IMR-90 (cell line): ENCODE measurements around the gene KRT82. TPM values are rescaled to one million over a fixed set of nuclear protein-coding genes. Genes with fewer than 3 reads are reported as not detected.

ENCODE experiments used
- ATAC-seq: fragments of 200-7000 bp; cut with Tn5 transposase; 2 replicates; pipeline ENCODE4 v1.9.1; 2020; ENCODE audit warnings: low read depth, mild to moderate bottlenecking, moderate library complexity
- BruUV-seq: library from RNA; stranded (reverse); fragments of 400-500 nt; replicated peaks from 2 replicates; lab custom pipeline; 2021; lab: Mats Ljungman, UMichigan
- CTCF ChIA-PET: fragments of 300-600 bp; formaldehyde crosslinking; extraction: SDS; loops from one replicate; lab custom pipeline; 2021; ENCODE audit warnings: antibody characterized with exemption; lab: Yijun Ruan, JAX
- POLR2A ChIA-PET: fragments of 300-600 bp; sonication (Branson Sonifier 250); formaldehyde crosslinking; loops from one replicate; lab custom pipeline; 2022; ENCODE audit warnings: antibody characterized with exemption; ENCODE audit not compliant: unreplicated experiment; lab: Charles Lee
- DNase-seq: peaks from one replicate; pipeline ENCODE4 v3.0.0; 2013
- H2AFZ ChIP-seq: replicated peaks from 2 replicates; pipeline ENCODE3; 2013; ENCODE audit warnings: low read length, mild to moderate bottlenecking; ENCODE audit not compliant: poor library complexity
- H2AK5ac ChIP-seq: 2 replicates; pipeline ENCODE4 v1.6.1; 2013; ENCODE audit warnings: low read depth, low read length, inconsistent platforms
- H2AK9ac ChIP-seq: replicated peaks from 2 replicates; pipeline ENCODE3; 2013; ENCODE audit warnings: mild to moderate bottlenecking, low read depth, low read length, moderate library complexity; ENCODE audit not compliant: poor library complexity
- H2BK120ac ChIP-seq: 2 replicates; pipeline ENCODE4 v1.6.1; 2013; ENCODE audit warnings: low read depth, low read length, inconsistent platforms
- H2BK15ac ChIP-seq: 3 replicates; pipeline ENCODE4 v1.6.1; 2013; ENCODE audit warnings: low read depth, low read length, inconsistent platforms
- H2BK20ac ChIP-seq: 2 replicates; pipeline ENCODE4 v1.6.1; 2013; ENCODE audit warnings: low read depth, mild to moderate bottlenecking, inconsistent platforms, low read length, moderate library complexity
- H2BK5ac ChIP-seq: 2 replicates; pipeline ENCODE4 v1.6.1; 2013; ENCODE audit warnings: mild to moderate bottlenecking, low read depth, low read length, inconsistent platforms; ENCODE audit not compliant: poor library complexity, severe bottlenecking
- H3K14ac ChIP-seq: replicated peaks from 2 replicates; pipeline ENCODE4 v1.6.1; 2013; ENCODE audit warnings: low read depth, low read length, inconsistent platforms
- H3K18ac ChIP-seq: 2 replicates; pipeline ENCODE4 v1.6.1; 2013; ENCODE audit warnings: low read depth, low read length, control low read depth
- H3K23ac ChIP-seq: 2 replicates; pipeline ENCODE4 v1.6.1; 2013; ENCODE audit warnings: low read depth, low read length, inconsistent platforms
- H3K27ac ChIP-seq: 2 replicates; pipeline ENCODE4 v1.5.1; 2013; ENCODE audit warnings: mild to moderate bottlenecking, control low read depth, low read length; ENCODE audit not compliant: insufficient read depth
- H3K27me3 ChIP-seq: 2 replicates; pipeline ENCODE4 v1.6.1; 2013; ENCODE audit warnings: low read length; ENCODE audit not compliant: control insufficient read depth, insufficient read depth
- H3K36me3 ChIP-seq: 2 replicates; pipeline ENCODE4 v1.6.1; 2013; ENCODE audit warnings: low read length, mixed read lengths; ENCODE audit not compliant: control insufficient read depth, insufficient read depth
- H3K4ac ChIP-seq: 2 replicates; pipeline ENCODE4 v1.6.1; 2013; ENCODE audit warnings: low read depth, low read length, inconsistent platforms
- H3K4me1 ChIP-seq: 2 replicates; pipeline ENCODE4 v1.6.1; 2013; ENCODE audit warnings: low read length, mixed read lengths; ENCODE audit not compliant: control insufficient read depth, insufficient read depth
- H3K4me2 ChIP-seq: 2 replicates; pipeline ENCODE4 v1.6.1; 2013; ENCODE audit warnings: low read depth, mild to moderate bottlenecking, control low read depth, low read length, moderate library complexity
- H3K4me3 ChIP-seq: 2 replicates; pipeline ENCODE4 v1.5.1; 2013; ENCODE audit warnings: low read depth, mild to moderate bottlenecking, control low read depth, low read length, moderate library complexity; ENCODE audit not compliant: insufficient read depth
- H3K56ac ChIP-seq: 2 replicates; pipeline ENCODE4 v1.6.1; 2013; ENCODE audit warnings: low read length, inconsistent platforms; ENCODE audit not compliant: insufficient read depth; ENCODE audit errors: extremely low read depth
- H3K79me1 ChIP-seq, 2 experiments: 2 replicates each; pipeline ENCODE4 v1.6.1; 2013; ENCODE audit warnings: low read length in 2 of 2, inconsistent platforms in 1 of 2, low read depth in 1 of 2
- H3K9ac ChIP-seq: 2 replicates; pipeline ENCODE4 v1.6.1; 2013; ENCODE audit warnings: low read depth, low read length, control low read depth
- H3K9me1 ChIP-seq: 2 replicates; pipeline ENCODE4 v1.6.1; 2013; ENCODE audit warnings: low read length, inconsistent platforms; ENCODE audit not compliant: insufficient read depth
- H3K9me3 ChIP-seq: 2 replicates; pipeline ENCODE4 v1.6.1; 2013; ENCODE audit warnings: low read length; ENCODE audit not compliant: control insufficient read depth, insufficient read depth
- H4K20me1 ChIP-seq: 2 replicates; pipeline ENCODE4 v1.6.1; 2013; ENCODE audit warnings: low read length, inconsistent platforms; ENCODE audit not compliant: insufficient read depth
- H4K5ac ChIP-seq: 2 replicates; pipeline ENCODE4 v1.6.1; 2013; ENCODE audit warnings: mild to moderate bottlenecking, low read depth, low read length, control low read depth
- H4K8ac ChIP-seq, 2 experiments: 2 replicates each; pipeline ENCODE4 v1.6.1; 2013; ENCODE audit warnings: low read depth in 2 of 2, low read length in 2 of 2, control low read depth in 1 of 2, inconsistent platforms in 1 of 2
- H4K91ac ChIP-seq: 2 replicates; pipeline ENCODE4 v1.6.1; 2013; ENCODE audit warnings: low read depth, low read length, inconsistent platforms; ENCODE audit not compliant: insufficient read depth
- CTCF ChIP-seq: conservative IDR thresholded peaks from 2 replicates; pipeline ENCODE4 v1.5.1; 2012; ENCODE audit warnings: mild to moderate bottlenecking, low read depth, low read length, improper control_type of control experiment
- ELK1 ChIP-seq: fragments of 150-350 bp; IDR thresholded peaks from 2 replicates; pipeline ENCODE4 v1.6.1; 2016; ENCODE audit warnings: low read depth, mild to moderate bottlenecking, low read length, moderate library complexity, borderline replicate concordance
- MAZ ChIP-seq: IDR thresholded peaks from 2 replicates; pipeline ENCODE4 v1.6.1; 2012; ENCODE audit warnings: low read depth, mild to moderate bottlenecking, low read length, improper control_type of control experiment, moderate library complexity, borderline replicate concordance
- RCOR1 ChIP-seq: IDR thresholded peaks from 2 replicates; pipeline ENCODE4 v1.6.1; 2012; ENCODE audit warnings: mild to moderate bottlenecking, low read length, improper control_type of control experiment; ENCODE audit not compliant: insufficient replicate concordance
- RFX5 ChIP-seq: IDR thresholded peaks from 2 replicates; pipeline ENCODE4 v1.8.0; 2012; ENCODE audit warnings: low read depth, mild to moderate bottlenecking, low read length, moderate library complexity
- WGBS, 2 experiments: methylation state at CpG; one replicate each; pipeline versions ENCODE4 v1.1.5 to v1.1.7; 2013; ENCODE audit warnings: missing lambda C conversion rate in 2 of 2; ENCODE audit not compliant: insufficient read length in 1 of 2; ENCODE audit errors: extremely low coverage in 2 of 2; 5-methylcytosine and 5-hydroxymethylcytosine counted together
- dilution Hi-C: fragments of 300-500 bp; cut with HindIII; formaldehyde crosslinking; loops from one replicate; pipeline ENCODE4 v1.14.3; 2018; ENCODE audit warnings: low sequenced_read_pairs; ENCODE audit not compliant: unreplicated experiment
- in situ Hi-C: fragments of 300-500 bp; cut with MboI; formaldehyde crosslinking; loops from 3 replicates; pipeline ENCODE4 v1.14.3; 2019; ENCODE audit warnings: low sequenced_read_pairs, inconsistent platforms, mixed read lengths
- intact Hi-C: fragments of 100-400 bp; cut with micrococcal nuclease; formaldehyde crosslinking; loops from 2 replicates; pipeline ENCODE4 v1.10.0; 2022
- polyA plus RNA-seq, 3 experiments: library from polyadenylated mRNA; depleted of rRNA; stranded (reverse); fragments of >200 nt; gene quantifications; 2 replicates each; pipeline ENCODE4 v1.2.3, GENCODE V29; 2012; ENCODE audit warnings: low replicate concordance in 1 of 3
- total RNA-seq: library from RNA; depleted of rRNA; stranded (reverse); fragments of >200 nt; gene quantifications from 2 replicates; pipeline ENCODE4 v1.2.3, GENCODE V29; 2012

KRT82 gene
- total and polyA plus RNA-seq, 2 of the 4 experiments (the other 2 are of a cell fraction) = not detected

GRCh38 chr12:52401926-52402325, 4.2 kb downstream of the KRT82 start:
- ChIA-PET CTCF (no interaction called here), POLR2A (no interaction called here)
- no peaks in the 10 kb centered on the region for H3K79me1 ChIP-seq
- H2BK15ac ChIP-seq = no peak overlapping the region
- BruUV-seq = no TSS peak
- H3K27ac ChIP-seq = no peak overlapping the region
- no peak overlapping the region for H2BK120ac ChIP-seq
- H3K4me3 ChIP-seq = no peak overlapping the region
- no peak overlapping the region for H3K9ac ChIP-seq
- H2AFZ ChIP-seq = no peak overlapping the region
- H3K4me2 ChIP-seq = no peak overlapping the region
- no peak for ATAC-seq
- TF ChIP-seq ELK1 = no peak
- TF ChIP-seq RFX5 = no peak
- TF ChIP-seq MAZ = no peak
- TF ChIP-seq RCOR1 = no peak
- no peak for TF ChIP-seq CTCF
- H3K4me1 ChIP-seq = no peaks in the 10 kb centered on the region
- no peaks in the 10 kb centered on the region for H3K9me1 ChIP-seq
- no peaks in the 10 kb centered on the region for H3K36me3 ChIP-seq
- dilution Hi-C loops (no loop called here), intact Hi-C loops (no loop called here), in situ Hi-C loops (no loop called here)
- H2BK5ac ChIP-seq = no peak overlapping the region
- no peak overlapping the region for H2AK5ac ChIP-seq
- H4K20me1 ChIP-seq = no peaks in the 10 kb centered on the region
- no peak overlapping the region for H2BK20ac ChIP-seq
- WGBS, 2 experiments = no CpG with 5 or more reads among the region's 4 CpGs
- H3K4ac ChIP-seq = no peak overlapping the region
- H3K27me3 ChIP-seq = peaks cover 52% of the 10 kb centered on the region
- no peak overlapping the region for H2AK9ac ChIP-seq
- no peak overlapping the region for H4K8ac ChIP-seq
- H3K14ac ChIP-seq = no peak overlapping the region
- no peak overlapping the region for H3K23ac ChIP-seq
- H4K5ac ChIP-seq = no peak overlapping the region
- no peak for DNase-seq
- no peak overlapping the region for H3K18ac ChIP-seq
- no peak overlapping the region for H3K56ac ChIP-seq
- no peak overlapping the region for H4K91ac ChIP-seq
- no peaks in the 10 kb centered on the region for H3K9me3 ChIP-seq
